ENCODE data around the gene APCDD1.

GRCh38 chr18:10514601-10515000, 60.2 kb downstream of the APCDD1 start:
- no peak for TF ChIP-seq GATA2 (IDR thresholded peaks at IDR 0.05; ENCODE audit: low read depth, low read length)
- no peak for TF ChIP-seq GATA3 (IDR thresholded peaks at IDR 0.05; ENCODE audit: low read depth, low read length)

All from SH-SY5Y (cell line).